ENCODE measurements around the gene GCHFR. TPM values are rescaled to one million over a fixed set of nuclear protein-coding genes. Genes with fewer than 3 reads are reported as not detected.

Gene GCHFR
- polyA plus RNA-seq, 4 donors: 41.0 to 51.6 (median 47.2) TPM

- DNase-seq (ENCODE audit: low read depth in 4 of 4, low spot score in 2 of 4): no peak
Measured at GRCh38 chr15:40754574-40754882, 9.3 kb upstream of the GCHFR start.

- DNase-seq (ENCODE audit: low read depth in 4 of 4, low spot score in 2 of 4): peak; percentile 87 to 94 (median 90)
Measured at GRCh38 chr15:40754883-40755811, 8.7 kb upstream of the GCHFR start, which contains the start of gene RMDN3. RMDN3 (minus strand) TSS chr15:40755254; CDS start chr15:40754783, 471 bp downstream.

GRCh38 chr15:40755812-40756208, 8.1 kb upstream of the GCHFR start:
- no peak for DNase-seq (ENCODE audit: low read depth in 4 of 4, low spot score in 2 of 4)

- no peak for DNase-seq (ENCODE audit: low read depth in 4 of 4, low spot score in 2 of 4)
Measured at GRCh38 chr15:40756938-40757337, 6.9 kb upstream of the GCHFR start.

GRCh38 chr15:40759961-40760360, 3.9 kb upstream of the GCHFR start:
- no peak for DNase-seq (ENCODE audit: low read depth in 4 of 4, low spot score in 2 of 4)

GRCh38 chr15:40762919-40763800, 708 bp upstream of the GCHFR start:
- peak in 1 of 4 donors; percentile 75 for DNase-seq (ENCODE audit: low read depth in 4 of 4, low spot score in 2 of 4)

GRCh38 chr15:40764629-40765103, 798 bp downstream of the GCHFR start:
- no peak for DNase-seq (ENCODE audit: low read depth in 4 of 4, low spot score in 2 of 4)

GRCh38 chr15:40766194-40766815, 2.4 kb downstream of the GCHFR start:
- DNase-seq (ENCODE audit: low read depth in 4 of 4, low spot score in 2 of 4): no peak

GRCh38 chr15:40766906-40767837, 3.3 kb downstream of the GCHFR start:
- no peak for DNase-seq (ENCODE audit: low read depth in 4 of 4, low spot score in 2 of 4)

- DNase-seq (ENCODE audit: low read depth in 4 of 4, low spot score in 2 of 4): no peak
Measured at GRCh38 chr15:40767838-40768500, 4.1 kb downstream of the GCHFR start.

GRCh38 chr15:40768521-40769273, 4.8 kb downstream of the GCHFR start:
- DNase-seq (ENCODE audit: low read depth in 4 of 4, low spot score in 2 of 4): no peak

- no peak for DNase-seq (ENCODE audit: low read depth in 4 of 4, low spot score in 2 of 4)
Measured at GRCh38 chr15:40769274-40770146, 5.6 kb downstream of the GCHFR start, which contains the start of gene C15orf62. C15orf62 (plus strand) TSS chr15:40769980; CDS start chr15:40770496, 516 bp downstream.

- no peak for DNase-seq (ENCODE audit: low read depth in 4 of 4, low spot score in 2 of 4)
Measured at GRCh38 chr15:40770147-40770721, 6.4 kb downstream of the GCHFR start.

- no peak for DNase-seq (ENCODE audit: low read depth in 4 of 4, low spot score in 2 of 4)
Measured at GRCh38 chr15:40771242-40771641, 7.4 kb downstream of the GCHFR start.

- no peak for DNase-seq (ENCODE audit: low read depth in 4 of 4, low spot score in 2 of 4)
Measured at GRCh38 chr15:40772014-40772413, 8.1 kb downstream of the GCHFR start.

GRCh38 chr15:40773496-40773895, 9.6 kb downstream of the GCHFR start:
- DNase-seq (ENCODE audit: low read depth in 4 of 4, low spot score in 2 of 4): no peak

GRCh38 chr15:40773902-40774301, 10.0 kb downstream of the GCHFR start:
- no peak for DNase-seq (ENCODE audit: low read depth in 4 of 4, low spot score in 2 of 4)
